Testis (tissue), 3 donors: ENCODE measurements around the gene FOXF2. TPM values are rescaled to one million over a fixed set of nuclear protein-coding genes. Genes with fewer than 3 reads are reported as not detected.
A peak's percentile ranks its signal among the peaks of the same experiment; 100 is the strongest.

Experiments used
- DNase-seq: peaks from one replicate; pipeline ENCODE4 v3.0.0-alpha.2; 2019
- H3K27ac ChIP-seq, 2 donors: fragments of 200-600 bp; sonication (generic); one replicate each; pipeline ENCODE4 v1.5.1; 2019
- H3K27me3 ChIP-seq: fragments of 200-600 bp; sonication (generic); one replicate; pipeline ENCODE4 v1.5.1; 2019
- H3K36me3 ChIP-seq: fragments of 200-600 bp; sonication (generic); one replicate; pipeline ENCODE4 v1.5.1; 2017; ENCODE audit warnings: low read depth; ENCODE audit errors: missing control alignments
- H3K4me1 ChIP-seq: fragments of 200-600 bp; sonication (generic); one replicate; pipeline ENCODE4 v1.5.1; 2019
- H3K4me3 ChIP-seq, 2 donors: fragments of 200-600 bp; sonication (generic); one replicate each; pipeline ENCODE4 v1.5.1; 2017 to 2019
- H3K9me3 ChIP-seq: fragments of 200-600 bp; sonication (generic); one replicate; pipeline ENCODE4 v1.5.1; 2017
- POLR2A ChIP-seq: fragments of 450-650 bp; IDR thresholded peaks from one replicate; pipeline ENCODE4 v1.6.1; 2017; ENCODE audit warnings: antibody characterized with exemption, mild to moderate bottlenecking, moderate library complexity
- WGBS, 2 donors: methylation state at CpG; one replicate each; pipeline ENCODE4 v1.1.5; 2018; 5-methylcytosine and 5-hydroxymethylcytosine counted together
- intact Hi-C: fragments of 100-400 bp; cut with DNase I; formaldehyde crosslinking; loops from one replicate; pipeline ENCODE4 v1.15.1; 2023; ENCODE audit warnings: low total_unique reads
- polyA plus RNA-seq: library from polyadenylated mRNA; stranded (reverse); fragments of 350-450 nt; fragmentation: Illumina TruSeq; extraction: RNeasy Lipid Tissue Mini Kit (QIAGEN cat#74804); gene quantifications from one replicate; pipeline ENCODE4 v1.2.3, GENCODE V29; 2014; ENCODE audit warnings: low read depth, low replicate concordance; ENCODE audit not compliant: insufficient read depth
- total RNA-seq, 2 donors: library from RNA; depleted of rRNA; stranded (reverse); fragments of >200 nt; gene quantifications; one replicate each; pipeline ENCODE4 v1.2.3, GENCODE V29; 2016
- TF ChIP-seq, protein P1 (sequence below), 3 experiments: fragments of 450-650 bp in 2 of 3; fragments of 200-600 bp in 1 of 3; sonication (generic) in 1 of 3; IDR thresholded peaks; one replicate each; pipeline ENCODE4 v1.5.1; 2016 to 2019; ENCODE audit warnings: antibody characterized with exemption in 3 of 3, mild to moderate bottlenecking in 2 of 3, moderate library complexity in 1 of 3

Gene FOXF2
- total and polyA plus RNA-seq, 3 donors from 2014 or later: 1.2 to 4.7 (median 3.3) TPM

DNA sequence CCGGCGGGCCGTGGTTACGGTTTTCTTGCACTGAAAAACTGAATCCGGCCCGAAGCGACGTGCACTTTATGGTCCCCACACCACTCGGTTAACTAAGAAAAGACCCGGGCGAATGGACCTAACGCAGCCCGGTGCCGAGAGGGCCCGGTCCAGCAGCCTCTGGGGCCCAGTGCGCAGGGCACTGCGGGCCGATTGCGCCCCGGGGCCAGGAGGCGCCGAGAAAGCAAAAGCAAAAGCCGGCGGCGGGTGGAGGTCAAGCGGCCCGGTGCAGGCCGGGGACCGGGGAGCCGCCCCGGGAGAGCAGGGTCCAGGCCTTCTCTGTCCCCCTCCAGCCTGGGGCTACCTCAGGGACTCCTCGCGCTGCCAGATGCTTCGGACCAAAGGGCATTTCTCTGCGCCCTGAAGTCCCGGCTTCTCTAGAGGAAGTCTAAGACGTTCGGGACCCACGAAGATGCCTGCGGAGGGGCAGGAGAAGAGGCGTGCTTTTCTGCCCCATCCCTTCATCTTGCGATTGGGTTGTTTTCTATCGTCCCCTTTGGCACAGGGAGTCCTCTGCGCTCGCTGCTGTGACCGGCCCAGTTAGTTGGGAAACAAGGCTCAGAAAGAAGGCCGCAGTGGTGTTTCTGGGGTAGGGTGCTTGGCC lies 4.4 kb downstream of the FOXF2 start:
- peak overlapping the region in 1 of 2 donors; percentile 0 for H3K4me3 ChIP-seq

DNA sequence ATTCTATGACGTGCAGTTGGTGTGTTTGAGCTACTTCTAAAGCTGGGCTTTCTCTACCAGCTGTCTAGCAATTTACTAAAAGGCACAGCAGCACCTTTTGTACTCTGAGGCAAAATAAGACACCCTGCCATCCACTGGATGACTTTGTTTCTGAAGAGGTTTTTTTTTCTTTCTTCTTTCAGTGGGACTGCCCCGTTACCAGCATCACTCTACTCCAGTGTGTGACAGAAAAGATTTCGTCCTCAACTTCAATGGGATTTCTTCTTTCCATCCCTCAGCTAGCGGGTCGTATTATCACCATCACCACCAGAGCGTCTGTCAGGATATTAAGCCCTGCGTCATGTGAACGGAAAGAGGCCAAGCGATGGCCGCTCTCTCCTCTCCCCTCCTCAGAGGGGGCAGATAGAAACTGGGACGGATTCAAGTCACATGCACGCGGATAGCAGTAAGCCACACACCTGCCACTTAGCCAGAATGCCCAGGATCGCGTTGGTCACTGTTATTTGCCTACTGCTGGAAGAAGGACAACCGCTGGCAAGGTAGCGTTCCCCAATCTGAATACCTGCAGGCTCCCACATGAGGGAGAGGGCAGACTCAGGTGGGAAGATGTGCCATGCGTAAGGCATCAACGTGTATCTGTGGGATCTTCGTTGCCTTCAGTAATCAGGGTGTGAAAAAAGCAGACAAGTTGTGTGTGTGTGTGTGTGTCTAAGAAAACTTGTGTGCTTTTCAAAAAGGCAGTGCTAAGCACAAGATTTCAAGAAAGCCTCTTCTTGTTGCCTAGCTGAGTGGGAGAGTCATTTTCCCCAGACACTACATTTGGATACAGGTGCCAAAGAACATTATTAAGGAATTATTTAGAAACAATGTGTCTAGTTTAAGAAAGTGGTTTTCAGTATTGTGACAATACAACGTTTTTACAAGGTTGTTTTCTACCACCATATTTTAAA lies 5.4 kb downstream of the FOXF2 start:
- H3K27me3 ChIP-seq: no peaks in the 10 kb centered on the region
- 52 to 58% methylated on average over 20 to 21 of the region's 21 CpGs for whole genome bisulfite sequencing, 2 donors
- TF ChIP-seq, protein P1, sequence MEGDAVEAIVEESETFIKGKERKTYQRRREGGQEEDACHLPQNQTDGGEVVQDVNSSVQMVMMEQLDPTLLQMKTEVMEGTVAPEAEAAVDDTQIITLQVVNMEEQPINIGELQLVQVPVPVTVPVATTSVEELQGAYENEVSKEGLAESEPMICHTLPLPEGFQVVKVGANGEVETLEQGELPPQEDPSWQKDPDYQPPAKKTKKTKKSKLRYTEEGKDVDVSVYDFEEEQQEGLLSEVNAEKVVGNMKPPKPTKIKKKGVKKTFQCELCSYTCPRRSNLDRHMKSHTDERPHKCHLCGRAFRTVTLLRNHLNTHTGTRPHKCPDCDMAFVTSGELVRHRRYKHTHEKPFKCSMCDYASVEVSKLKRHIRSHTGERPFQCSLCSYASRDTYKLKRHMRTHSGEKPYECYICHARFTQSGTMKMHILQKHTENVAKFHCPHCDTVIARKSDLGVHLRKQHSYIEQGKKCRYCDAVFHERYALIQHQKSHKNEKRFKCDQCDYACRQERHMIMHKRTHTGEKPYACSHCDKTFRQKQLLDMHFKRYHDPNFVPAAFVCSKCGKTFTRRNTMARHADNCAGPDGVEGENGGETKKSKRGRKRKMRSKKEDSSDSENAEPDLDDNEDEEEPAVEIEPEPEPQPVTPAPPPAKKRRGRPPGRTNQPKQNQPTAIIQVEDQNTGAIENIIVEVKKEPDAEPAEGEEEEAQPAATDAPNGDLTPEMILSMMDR (IDR thresholded peaks at IDR 0.05): no peak
- TF ChIP-seq POLR2A: no peak
- H3K4me3 ChIP-seq: no peak overlapping the region
- H3K4me1 ChIP-seq: peaks cover 1% of the 10 kb centered on the region
- no peaks in the 10 kb centered on the region for H3K36me3 ChIP-seq
- no peak overlapping the region for H3K27ac ChIP-seq
- DNase-seq: no peak
- H3K9me3 ChIP-seq: no peaks in the 10 kb centered on the region
- intact Hi-C loops: no loop called here

More for the DNA sequence above, 4.4 kb downstream of the FOXF2 start:
- TF ChIP-seq, protein P1 (IDR thresholded peaks at IDR 0.05): no peak
- TF ChIP-seq POLR2A: no peak
- no peaks in the 10 kb centered on the region for H3K9me3 ChIP-seq
- no peaks in the 10 kb centered on the region for H3K4me1 ChIP-seq
- no peak for DNase-seq
- no peak overlapping the region for H3K27ac ChIP-seq
- no peaks in the 10 kb centered on the region for H3K27me3 ChIP-seq
- H3K36me3 ChIP-seq: no peaks in the 10 kb centered on the region
- 21 to 50% methylated on average over 25 to 40 of the region's 47 CpGs for WGBS, 2 donors
- intact Hi-C loops: no loop called here

DNA sequence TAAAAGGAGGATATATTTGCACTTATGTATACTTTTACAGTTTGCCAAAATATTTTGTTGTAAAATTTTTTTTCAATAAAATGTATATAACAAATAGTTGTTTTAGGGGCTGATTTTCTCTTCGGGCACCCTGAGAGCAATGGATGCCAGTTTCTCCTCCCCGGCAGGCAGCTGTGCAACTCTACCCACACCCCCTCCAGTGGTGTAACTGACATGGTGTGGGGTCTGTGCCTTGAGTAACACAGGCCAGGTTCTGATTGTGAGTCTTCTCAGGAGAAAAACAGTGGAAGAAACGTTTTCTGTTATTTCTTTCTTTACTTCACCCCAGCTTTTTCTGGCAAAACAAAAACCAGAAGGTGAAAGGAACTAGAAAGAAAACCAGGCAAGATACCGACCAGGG lies 6.1 kb downstream of the FOXF2 start:
- WGBS, 2 donors: 54 to 65% methylated on average over 4 of the region's 4 CpGs
- H3K36me3 ChIP-seq: no peaks in the 10 kb centered on the region
- TF ChIP-seq, protein P1 (IDR thresholded peaks at IDR 0.05): no peak
- no peak for TF ChIP-seq POLR2A
- no peaks in the 10 kb centered on the region for H3K27me3 ChIP-seq
- intact Hi-C loops: no loop called here
- peaks cover 6% of the 10 kb centered on the region for H3K4me1 ChIP-seq
- DNase-seq: no peak
- no peak overlapping the region for H3K27ac ChIP-seq
- H3K9me3 ChIP-seq: no peaks in the 10 kb centered on the region
- no peak overlapping the region for H3K4me3 ChIP-seq

DNA sequence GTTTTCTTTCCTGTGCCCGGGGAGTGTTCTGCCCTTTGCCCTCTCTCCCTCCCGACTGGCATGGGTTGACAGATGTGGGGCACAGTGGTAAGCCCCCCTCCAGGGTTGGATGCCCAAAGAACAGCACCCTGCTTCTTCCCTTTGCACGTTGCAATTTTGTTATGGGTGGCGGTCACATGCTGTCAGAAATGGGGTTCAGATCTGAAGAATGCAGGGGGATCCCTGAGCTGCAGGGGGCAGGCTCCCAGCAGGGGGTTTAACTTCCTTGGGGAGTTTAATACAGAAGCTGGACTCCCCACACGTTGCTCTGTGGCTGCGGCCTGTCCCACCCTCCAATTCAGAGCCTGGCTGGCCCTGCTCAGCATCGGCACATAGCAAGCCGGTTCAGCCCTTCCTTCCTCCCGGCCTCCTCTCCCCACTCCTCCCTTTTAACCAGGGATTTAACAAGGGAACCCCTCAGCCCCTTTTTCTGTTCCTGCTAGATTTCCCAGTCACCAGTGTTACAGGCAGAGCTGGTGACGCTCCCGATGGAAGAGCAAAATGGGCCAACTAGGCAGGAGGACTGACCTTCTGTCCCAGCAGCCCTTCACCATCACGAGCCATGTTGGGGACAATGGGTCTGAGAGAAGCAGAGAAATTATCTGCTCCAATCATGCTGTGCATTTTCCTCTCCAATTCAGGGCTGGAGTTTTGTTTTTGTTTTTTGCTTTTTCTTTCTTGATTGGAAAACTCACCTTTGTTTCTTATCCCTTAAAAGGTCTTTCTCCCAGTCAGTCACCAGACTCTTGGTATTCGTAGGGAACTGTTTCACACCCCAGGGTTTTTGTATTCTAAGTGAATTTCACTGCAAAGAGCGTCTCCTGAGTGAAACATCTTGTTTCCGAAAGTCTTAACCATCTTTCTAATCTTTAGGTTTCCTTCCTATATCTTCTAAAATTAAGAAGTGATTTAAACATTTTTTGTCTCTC lies 6.8 kb downstream of the FOXF2 start:
- H3K4me1 ChIP-seq: peaks cover 6% of the 10 kb centered on the region
- H3K27ac ChIP-seq: no peak overlapping the region
- TF ChIP-seq, protein P1 (IDR thresholded peaks at IDR 0.05): no peak
- TF ChIP-seq POLR2A: no peak
- DNase-seq: no peak
- H3K4me3 ChIP-seq: no peak overlapping the region
- H3K36me3 ChIP-seq: no peaks in the 10 kb centered on the region
- H3K27me3 ChIP-seq: no peaks in the 10 kb centered on the region
- intact Hi-C loops: no loop called here
- WGBS, 2 donors: 59 to 68% methylated on average over 12 to 15 of the region's 15 CpGs
- no peaks in the 10 kb centered on the region for H3K9me3 ChIP-seq
